WTC11 (cell line): ENCODE measurements around the gene PNMA8C. TPM values are rescaled to one million over a fixed set of nuclear protein-coding genes. Genes with fewer than 3 reads are reported as not detected.

Experiments used
- AR ChIP-seq: fragments of 250-450 bp; sonication (Bioruptor Pico); IDR thresholded peaks from 2 replicates; pipeline ENCODE4 v1.9.0; 2021; ENCODE audit warnings: mild to moderate bottlenecking
- ARID4B ChIP-seq: sonication (generic); formaldehyde crosslinking; IDR thresholded peaks from 2 replicates; pipeline ENCODE4 v1.8.0; 2023; ENCODE audit warnings: missing genetic modification reagents, mild to moderate bottlenecking, borderline replicate concordance
- E2F5 ChIP-seq: sonication (generic); formaldehyde crosslinking; IDR thresholded peaks from 2 replicates; pipeline ENCODE4 v1.8.1; 2022; ENCODE audit warnings: mild to moderate bottlenecking, moderate library complexity, missing genetic modification reagents
- EMX1 ChIP-seq: fragments of 250-450 bp; sonication (Bioruptor Pico); IDR thresholded peaks from 2 replicates; pipeline ENCODE4 v1.8.0; 2021; ENCODE audit warnings: mild to moderate bottlenecking
- ETV6 ChIP-seq: sonication (generic); formaldehyde crosslinking; IDR thresholded peaks from 2 replicates; pipeline ENCODE4 v1.8.1; 2022; ENCODE audit warnings: mild to moderate bottlenecking, missing genetic modification reagents
- HMGXB4 ChIP-seq: sonication (generic); formaldehyde crosslinking; IDR thresholded peaks from 2 replicates; pipeline ENCODE4 v1.8.1; 2023; ENCODE audit warnings: mild to moderate bottlenecking, moderate library complexity, missing genetic modification reagents
- JAZF1 ChIP-seq: fragments of 250-450 bp; sonication (Bioruptor Pico); IDR thresholded peaks from 2 replicates; pipeline ENCODE4 v1.9.0; 2021; ENCODE audit warnings: moderate library complexity, mild to moderate bottlenecking, inconsistent platforms
- NFATC4 ChIP-seq: fragments of 250-450 bp; sonication (Bioruptor Pico); IDR thresholded peaks from 2 replicates; pipeline ENCODE4 v1.9.0; 2021; ENCODE audit warnings: mild to moderate bottlenecking
- NFYB ChIP-seq: sonication (generic); formaldehyde crosslinking; conservative IDR thresholded peaks from 2 replicates; pipeline ENCODE4 v1.8.0; 2022; ENCODE audit warnings: low read depth, missing genetic modification reagents
- PRRX2 ChIP-seq: fragments of 250-450 bp; sonication (Bioruptor Pico); IDR thresholded peaks from 2 replicates; pipeline ENCODE4 v1.8.0; 2021; ENCODE audit warnings: mild to moderate bottlenecking
- SMAD3 ChIP-seq: sonication (generic); formaldehyde crosslinking; IDR thresholded peaks from 2 replicates; pipeline ENCODE4 v1.8.0; 2022; ENCODE audit warnings: missing genetic modification reagents, mild to moderate bottlenecking, borderline replicate concordance
- STAT6 ChIP-seq: sonication (generic); formaldehyde crosslinking; conservative IDR thresholded peaks from 2 replicates; pipeline ENCODE4 v1.8.1; 2023; ENCODE audit warnings: mild to moderate bottlenecking, low read depth, missing genetic modification reagents, moderate library complexity
- TCF7 ChIP-seq: sonication (generic); formaldehyde crosslinking; IDR thresholded peaks from 2 replicates; pipeline ENCODE4 v1.8.0; 2022; ENCODE audit warnings: mild to moderate bottlenecking, low read depth, missing genetic modification reagents, moderate library complexity
- USF2 ChIP-seq: sonication (generic); formaldehyde crosslinking; IDR thresholded peaks from 2 replicates; pipeline ENCODE4 v1.8.1; 2023; ENCODE audit warnings: mild to moderate bottlenecking, missing genetic modification reagents, moderate library complexity
- ZBTB21 ChIP-seq: sonication (generic); formaldehyde crosslinking; IDR thresholded peaks from 2 replicates; pipeline ENCODE4 v1.8.1; 2023; ENCODE audit warnings: mild to moderate bottlenecking, missing genetic modification reagents, borderline replicate concordance
- ZNF121 ChIP-seq: sonication (generic); formaldehyde crosslinking; IDR thresholded peaks from 2 replicates; pipeline ENCODE4 v1.8.0; 2023; ENCODE audit warnings: missing genetic modification reagents
- ZNF396 ChIP-seq: fragments of 250-450 bp; sonication (Bioruptor Pico); IDR thresholded peaks from 2 replicates; pipeline ENCODE4 v1.8.0; 2021; ENCODE audit warnings: mild to moderate bottlenecking, moderate library complexity, borderline replicate concordance
- ZNF671 ChIP-seq: fragments of 250-450 bp; sonication (Bioruptor Pico); IDR thresholded peaks from 2 replicates; pipeline ENCODE4 v1.8.0; 2021; ENCODE audit warnings: mild to moderate bottlenecking
- total RNA-seq: library from RNA; stranded (reverse); gene quantifications from 3 replicates; pipeline ENCODE4 v1.2.3, GENCODE V29; 2021
- TF ChIP-seq, protein P1 (sequence below): sonication (generic); formaldehyde crosslinking; IDR thresholded peaks from 2 replicates; pipeline ENCODE4 v1.8.0; 2022; ENCODE audit warnings: mild to moderate bottlenecking, missing genetic modification reagents
- TF ChIP-seq, protein P2 (sequence below): sonication (generic); formaldehyde crosslinking; IDR thresholded peaks from 2 replicates; pipeline ENCODE4 v1.8.0; 2023; ENCODE audit warnings: mild to moderate bottlenecking, missing genetic modification reagents

The PNMA8C gene
- total RNA-seq, 1 experiment from 2014 or later = 1.2 TPM

DNA sequence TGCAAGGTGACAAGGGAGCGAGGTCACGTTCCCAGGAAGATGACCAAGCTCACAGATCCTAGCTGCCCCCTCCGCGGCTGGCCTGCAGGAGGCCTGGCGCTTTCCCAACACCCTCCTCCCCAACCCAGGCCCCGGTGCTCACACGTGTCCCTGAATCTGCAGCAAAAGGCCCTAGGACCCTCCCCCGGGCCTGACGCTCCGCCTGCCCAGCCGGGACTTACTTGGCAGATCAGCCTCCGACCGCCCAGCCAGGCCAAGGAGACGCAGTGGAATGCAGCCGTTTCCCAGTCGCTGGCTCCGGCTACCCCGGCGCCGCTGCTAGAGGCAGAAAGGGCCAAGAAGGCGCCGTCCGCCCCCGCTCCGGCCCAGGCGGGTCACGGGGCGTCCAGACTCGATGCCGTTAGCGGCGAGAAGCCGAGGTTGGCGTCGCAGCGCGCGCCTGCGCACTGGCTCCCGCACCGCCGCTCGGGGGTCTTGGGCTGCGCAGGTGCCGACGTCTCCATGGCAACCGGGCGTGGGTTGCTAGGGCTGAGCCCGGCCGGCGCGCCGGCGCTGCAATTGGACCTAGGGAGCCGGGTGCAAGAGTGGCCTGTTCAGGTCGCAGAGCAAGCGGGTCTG lies 42.5 kb upstream of the PNMA8C start, which contains the start of gene PNMA8A (continued):
- TF ChIP-seq ARID4B (CRISPR knock-in tag) = no peak
- TF ChIP-seq NFYB = no peak
- no peak for TF ChIP-seq ZNF121 (CRISPR knock-in tag)
- TF ChIP-seq ZNF671 (CRISPR knock-in tag) = no peak
- no peak for TF ChIP-seq AR (CRISPR knock-in tag)
- TF ChIP-seq, protein P1, sequence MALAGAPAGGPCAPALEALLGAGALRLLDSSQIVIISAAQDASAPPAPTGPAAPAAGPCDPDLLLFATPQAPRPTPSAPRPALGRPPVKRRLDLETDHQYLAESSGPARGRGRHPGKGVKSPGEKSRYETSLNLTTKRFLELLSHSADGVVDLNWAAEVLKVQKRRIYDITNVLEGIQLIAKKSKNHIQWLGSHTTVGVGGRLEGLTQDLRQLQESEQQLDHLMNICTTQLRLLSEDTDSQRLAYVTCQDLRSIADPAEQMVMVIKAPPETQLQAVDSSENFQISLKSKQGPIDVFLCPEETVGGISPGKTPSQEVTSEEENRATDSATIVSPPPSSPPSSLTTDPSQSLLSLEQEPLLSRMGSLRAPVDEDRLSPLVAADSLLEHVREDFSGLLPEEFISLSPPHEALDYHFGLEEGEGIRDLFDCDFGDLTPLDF (CRISPR knock-in tag) = no peak
- TF ChIP-seq SMAD3 = no peak
- 0 out of 2 replicates have a peak, but pooled peaks have one; percentile 52 for TF ChIP-seq ETV6 (CRISPR knock-in tag)
- TF ChIP-seq ZBTB21 (CRISPR knock-in tag) = no peak
- no peak for TF ChIP-seq TCF7
- no peak for TF ChIP-seq E2F5 (CRISPR knock-in tag)
- no peak for TF ChIP-seq EMX1 (CRISPR knock-in tag)
- TF ChIP-seq PRRX2 (CRISPR knock-in tag) = no peak
- no peak for TF ChIP-seq ZNF396 (CRISPR knock-in tag)
- TF ChIP-seq STAT6 = no peak
- TF ChIP-seq NFATC4 (CRISPR knock-in tag) = no peak
- peak; percentile 34 for TF ChIP-seq USF2 (CRISPR knock-in tag)
- no peak for TF ChIP-seq JAZF1 (CRISPR knock-in tag)
- 0 out of 2 replicates have a peak, but pooled peaks have one; percentile 25 for TF ChIP-seq HMGXB4 (CRISPR knock-in tag)
- TF ChIP-seq, protein P2, sequence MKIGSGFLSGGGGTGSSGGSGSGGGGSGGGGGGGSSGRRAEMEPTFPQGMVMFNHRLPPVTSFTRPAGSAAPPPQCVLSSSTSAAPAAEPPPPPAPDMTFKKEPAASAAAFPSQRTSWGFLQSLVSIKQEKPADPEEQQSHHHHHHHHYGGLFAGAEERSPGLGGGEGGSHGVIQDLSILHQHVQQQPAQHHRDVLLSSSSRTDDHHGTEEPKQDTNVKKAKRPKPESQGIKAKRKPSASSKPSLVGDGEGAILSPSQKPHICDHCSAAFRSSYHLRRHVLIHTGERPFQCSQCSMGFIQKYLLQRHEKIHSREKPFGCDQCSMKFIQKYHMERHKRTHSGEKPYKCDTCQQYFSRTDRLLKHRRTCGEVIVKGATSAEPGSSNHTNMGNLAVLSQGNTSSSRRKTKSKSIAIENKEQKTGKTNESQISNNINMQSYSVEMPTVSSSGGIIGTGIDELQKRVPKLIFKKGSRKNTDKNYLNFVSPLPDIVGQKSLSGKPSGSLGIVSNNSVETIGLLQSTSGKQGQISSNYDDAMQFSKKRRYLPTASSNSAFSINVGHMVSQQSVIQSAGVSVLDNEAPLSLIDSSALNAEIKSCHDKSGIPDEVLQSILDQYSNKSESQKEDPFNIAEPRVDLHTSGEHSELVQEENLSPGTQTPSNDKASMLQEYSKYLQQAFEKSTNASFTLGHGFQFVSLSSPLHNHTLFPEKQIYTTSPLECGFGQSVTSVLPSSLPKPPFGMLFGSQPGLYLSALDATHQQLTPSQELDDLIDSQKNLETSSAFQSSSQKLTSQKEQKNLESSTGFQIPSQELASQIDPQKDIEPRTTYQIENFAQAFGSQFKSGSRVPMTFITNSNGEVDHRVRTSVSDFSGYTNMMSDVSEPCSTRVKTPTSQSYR = no peak
